HG02885 (cell line): ENCODE data around the gene CLDN2.
"Not testable (repeated sequence)": the region's sequence is repeated elsewhere in the genome, so short reads cannot be mapped to it uniquely, and the experiment has no call there.

Source experiments
- ATAC-seq: cut with Tn5 transposase; IDR thresholded peaks from one replicate; pipeline ENCODE4 v1.9.1; 2021; ENCODE audit warnings: mild to moderate bottlenecking; ENCODE audit not compliant: unreplicated experiment, poor library complexity

The CLDN2 gene

DNA sequence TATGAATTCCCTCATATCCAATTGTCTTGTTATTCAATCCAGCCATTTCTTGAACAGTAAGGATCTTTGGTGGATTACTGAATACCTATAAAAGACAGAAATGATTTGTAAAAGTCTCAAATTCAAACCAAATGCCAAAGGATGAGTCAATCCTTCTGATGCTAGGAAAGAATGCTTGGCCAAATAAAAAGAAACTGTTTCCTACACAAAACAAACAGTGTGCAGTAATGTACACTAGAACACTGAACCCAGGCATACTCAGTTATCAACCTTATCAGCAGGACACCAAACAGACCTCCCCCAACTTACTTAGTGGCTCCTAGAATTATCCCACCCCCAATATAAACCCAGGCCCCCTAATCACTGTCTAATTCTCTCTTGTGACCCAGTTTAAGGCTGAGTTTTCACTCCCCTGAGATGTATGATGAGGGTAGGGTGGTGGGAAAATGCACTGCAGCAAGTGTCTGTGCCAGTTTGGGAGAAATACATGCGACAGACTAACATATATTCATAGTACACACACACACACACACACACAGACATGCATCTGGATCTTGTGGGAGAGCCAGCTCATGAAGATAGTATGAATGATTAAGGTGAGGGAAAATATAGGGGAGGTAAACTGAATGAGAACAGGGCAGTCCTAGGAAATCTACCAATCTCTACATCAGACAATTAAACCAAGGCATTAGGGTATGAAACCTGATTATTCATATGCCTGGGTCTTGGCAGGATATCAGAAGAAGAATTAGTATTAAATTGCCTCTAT, 35.0 kb downstream of the CLDN2 start:
- no peak for ATAC-seq

DNA sequence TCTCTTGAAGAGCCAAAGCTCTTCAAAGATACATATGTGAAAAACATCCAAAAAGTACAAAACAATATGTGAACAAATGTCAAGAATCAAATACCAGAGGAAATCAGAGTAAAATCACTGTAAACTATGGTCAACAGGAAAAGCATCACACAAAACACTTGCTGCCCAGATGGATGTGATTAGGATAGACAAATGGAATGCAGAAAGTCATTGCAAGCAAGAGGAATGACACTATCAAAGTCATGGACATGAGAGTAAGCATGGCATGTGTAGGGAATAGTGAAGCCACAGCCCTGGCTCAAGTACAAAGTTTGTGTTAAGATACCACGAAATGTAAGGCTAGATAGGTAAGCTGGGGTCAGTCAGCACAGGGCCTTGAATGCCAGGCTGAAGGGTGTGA, 37.7 kb downstream of the CLDN2 start:
- no peak for ATAC-seq

DNA sequence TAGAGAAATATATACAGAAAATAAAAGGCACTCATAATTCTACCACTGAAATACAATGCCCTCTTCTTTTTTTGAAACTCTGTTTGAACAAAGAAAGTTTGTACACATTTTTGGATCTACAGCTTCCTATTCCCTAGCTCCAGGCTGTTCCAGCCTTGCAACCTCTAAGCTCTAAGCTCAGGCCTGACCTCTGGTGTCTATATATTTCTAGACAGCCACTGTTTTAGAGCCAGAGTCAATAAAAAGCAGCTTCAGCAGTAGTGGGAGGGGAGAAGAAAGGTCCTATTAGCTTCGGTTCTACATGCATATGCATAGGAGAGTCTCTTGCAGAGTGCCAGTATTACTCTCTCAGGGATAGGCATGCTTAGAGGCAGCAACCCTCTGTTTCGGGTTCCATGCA, 39.7 kb downstream of the CLDN2 start:
- ATAC-seq = no peak

DNA sequence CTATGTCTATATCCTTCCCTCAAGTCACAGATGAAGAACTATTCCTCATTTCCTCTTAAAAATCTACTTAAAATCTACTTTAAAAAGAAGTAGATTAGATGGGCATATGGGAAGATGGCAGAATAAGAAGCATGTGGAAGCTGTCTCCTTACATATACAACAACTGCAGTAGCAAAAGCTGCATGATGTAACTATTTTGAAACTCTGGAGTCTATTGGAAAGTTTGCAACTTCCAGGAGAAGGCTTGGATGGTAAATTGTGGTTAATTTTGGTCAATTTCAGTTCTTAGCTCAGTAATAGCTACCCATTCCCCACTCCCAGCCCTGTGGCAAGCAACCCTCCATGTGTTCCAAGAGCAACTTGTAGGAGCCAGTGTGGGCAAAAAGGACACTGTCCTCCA, 42.9 kb downstream of the CLDN2 start:
- ATAC-seq = no peak

DNA sequence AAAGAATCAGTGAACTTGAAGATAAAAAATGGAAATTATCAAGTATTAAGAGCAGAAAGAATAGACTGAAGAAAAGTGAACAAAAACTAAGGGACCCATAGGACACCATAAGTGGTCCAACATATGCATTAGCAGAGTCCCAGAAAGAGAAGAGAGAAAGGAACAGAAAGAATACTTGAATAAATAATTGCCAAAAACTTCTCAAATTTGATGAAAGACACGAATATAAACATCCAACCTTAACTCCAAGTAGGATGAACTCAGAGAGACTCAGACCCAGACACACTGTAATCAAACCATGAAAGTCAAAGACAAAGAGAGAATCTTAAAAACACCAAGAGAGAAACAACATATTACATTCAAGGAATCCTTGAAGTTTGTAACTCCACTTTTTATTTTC, 44.1 kb downstream of the CLDN2 start:
- ATAC-seq = no peak

DNA sequence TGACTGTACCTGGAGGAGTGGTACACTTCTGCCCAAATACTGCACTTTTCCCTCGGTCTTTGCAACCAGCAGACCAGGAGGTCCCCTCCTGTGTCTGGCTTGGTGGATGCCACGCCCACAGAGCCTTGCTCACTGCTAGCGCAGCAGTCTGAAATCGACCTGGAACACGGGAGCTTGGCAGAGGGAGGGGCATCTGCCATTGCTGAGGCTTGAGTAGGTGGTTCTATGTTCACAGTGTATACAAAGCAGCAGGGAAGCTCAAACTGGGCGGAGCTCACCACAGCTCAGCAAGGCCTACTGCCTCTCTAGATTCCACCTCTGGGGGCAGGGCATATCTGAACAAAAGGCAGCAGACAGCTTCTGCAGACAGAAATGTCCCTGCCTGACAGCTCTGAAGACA, 46.3 kb downstream of the CLDN2 start:
- not testable (repeated sequence) for ATAC-seq

DNA sequence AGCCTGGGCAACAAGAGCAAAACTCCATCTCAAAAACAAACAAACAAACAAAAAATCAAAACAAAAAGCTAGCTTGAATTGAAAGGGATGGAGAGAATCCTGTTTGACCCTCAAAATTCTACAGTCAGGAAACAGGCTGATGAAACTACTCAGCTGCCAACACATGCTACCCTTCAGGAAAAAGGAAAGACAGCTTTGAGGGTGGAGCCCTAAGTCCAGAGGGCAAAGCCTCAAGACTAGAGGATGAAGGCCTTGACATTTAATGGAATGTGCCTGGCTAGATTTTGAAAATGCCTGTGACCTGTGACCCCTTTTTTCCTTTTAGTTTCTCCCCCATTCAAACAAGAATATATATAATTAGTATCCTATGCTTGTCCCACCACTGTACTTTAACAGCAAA, 52.7 kb downstream of the CLDN2 start:
- no peak for ATAC-seq

DNA sequence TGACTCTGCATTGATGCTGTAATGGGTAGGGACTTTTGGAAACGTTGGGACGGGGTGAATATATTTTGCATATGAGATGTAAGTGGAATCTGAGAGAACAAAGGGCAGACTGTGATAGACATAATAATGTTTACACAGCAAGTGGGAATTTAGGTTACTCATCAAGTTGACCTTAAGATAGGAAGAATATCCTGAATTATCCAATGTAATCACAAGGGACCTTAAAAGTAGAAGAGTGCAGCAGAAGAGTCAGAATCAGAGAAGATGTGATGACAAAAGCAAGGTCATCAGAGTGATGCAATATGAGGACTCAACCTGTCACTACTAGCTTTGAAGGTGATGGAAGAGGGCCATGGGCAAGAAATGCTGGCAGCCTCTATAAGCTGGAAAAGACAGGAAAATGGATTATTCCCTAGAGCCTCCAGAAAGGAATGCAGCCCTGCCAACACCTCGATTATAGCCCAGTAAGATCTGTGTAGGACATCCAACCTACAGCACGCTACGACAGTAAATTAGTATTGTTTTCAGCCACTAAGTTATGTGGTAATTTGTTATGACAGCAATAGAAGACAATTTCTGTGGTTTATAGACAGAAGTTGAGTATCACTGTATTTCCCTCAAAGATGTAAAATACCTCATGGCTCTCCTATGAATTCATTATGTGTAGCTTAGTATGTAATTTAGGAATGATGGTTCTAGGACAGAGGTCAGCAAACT, 53.4 kb downstream of the CLDN2 start:
- no peak for ATAC-seq

DNA sequence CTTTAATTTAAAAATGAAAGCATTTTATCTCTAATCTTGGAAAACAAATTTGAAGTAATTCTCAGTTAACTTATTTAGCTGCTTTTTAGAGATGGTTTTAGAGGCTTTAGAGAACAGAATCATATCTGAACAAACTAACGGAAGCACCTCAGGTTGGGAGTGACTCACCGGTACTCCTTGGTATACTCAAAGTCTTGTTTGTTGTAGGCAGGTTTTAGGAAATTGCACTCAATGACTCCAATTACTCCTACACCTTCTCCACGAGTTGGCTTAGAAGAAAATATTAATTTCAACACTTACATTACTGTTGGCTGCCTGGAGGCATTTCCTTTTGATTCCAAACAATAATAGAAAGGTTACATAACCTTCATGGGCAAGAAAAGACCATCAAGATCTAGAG, 56.2 kb downstream of the CLDN2 start:
- no peak for ATAC-seq
